Cardiac septum (tissue), 1 donor: ENCODE measurements around the gene SPNS2. TPM values are rescaled to one million over a fixed set of nuclear protein-coding genes. Genes with fewer than 3 reads are reported as not detected.

Source experiments
- DNase-seq: peaks from one replicate; pipeline ENCODE4 v3.0.0-alpha.2; 2020; ENCODE audit warnings: low spot score
- intact Hi-C: fragments of 100-400 bp; cut with DNase I; formaldehyde crosslinking; loops from one replicate; pipeline ENCODE4 v1.14.0; 2022
- total RNA-seq: library from RNA; stranded (reverse); fragmentation: NEBNext Ultra II Directional; extraction: Animal tissue kit (Norgen Biotek cat#: 25700); gene quantifications from one replicate; pipeline ENCODE4 v1.2.1, GENCODE V29; 2021
- donor health status: DM: no; HTN: no; CAD: no.

Gene SPNS2
- total RNA-seq, 1 donor from 2014 or later, result 10.3 TPM

- no peak for DNase-seq
- intact Hi-C loops, result no loop called here
These were observed 35.1 kb downstream of the SPNS2 start for GRCh38 chr17:4533523-4534504.

GRCh38 chr17:4534515-4534914, 35.8 kb downstream of the SPNS2 start:
- no peak for DNase-seq
- intact Hi-C loops, result no loop called here

- intact Hi-C loops, result loop anchor here (5.0 kb wide), 1 partner anchor 33 kb away; no protein-coding TSS in a partner anchor
These were observed 36.4 kb downstream of the SPNS2 start for GRCh38 chr17:4534928-4535666.

GRCh38 chr17:4535667-4536258, 37.1 kb downstream of the SPNS2 start:
- intact Hi-C loops, result loop anchor here (5.0 kb wide), 1 partner anchor 33 kb away; no protein-coding TSS in a partner anchor
- DNase-seq, result no peak

More at GRCh38 chr17:4534928-4535666, 36.4 kb downstream of the SPNS2 start:
- DNase-seq, result no peak

GRCh38 chr17:4536259-4536741, 37.6 kb downstream of the SPNS2 start:
- intact Hi-C loops, result loop anchor here (5.0 kb wide), 1 partner anchor 34 kb away; no protein-coding TSS in a partner anchor
- no peak for DNase-seq

- no peak for DNase-seq
- intact Hi-C loops, result loop anchor here (5.0 kb wide), 1 partner anchor 35 kb away; no protein-coding TSS in a partner anchor
These were observed 38.2 kb downstream of the SPNS2 start for GRCh38 chr17:4536742-4537411.

- intact Hi-C loops, result loop anchor here (5.0 kb wide), 1 partner anchor 35 kb away; no protein-coding TSS in a partner anchor
- DNase-seq, result no peak
These were observed 39.0 kb downstream of the SPNS2 start for GRCh38 chr17:4537451-4538235.

- no peak for DNase-seq
- intact Hi-C loops, result loop anchor here (5.0 kb wide), 1 partner anchor 36 kb away; no protein-coding TSS in a partner anchor
These were observed 39.7 kb downstream of the SPNS2 start for GRCh38 chr17:4538236-4539002.

- no peak for DNase-seq
- intact Hi-C loops, result loop anchor here (5.0 kb wide), 1 partner anchor 37 kb away; no protein-coding TSS in a partner anchor
These were observed 40.3 kb downstream of the SPNS2 start for GRCh38 chr17:4539025-4539424.

- no peak for DNase-seq
- intact Hi-C loops, result loop anchor here (5.0 kb wide), 2 partner anchors 37 to 117 kb away; no protein-coding TSS in a partner anchor
These were observed 41.0 kb downstream of the SPNS2 start for GRCh38 chr17:4539576-4540223.

- intact Hi-C loops, result loop anchor here (5.0 kb wide), 1 partner anchor 118 kb away; no protein-coding TSS in a partner anchor
- DNase-seq, result no peak
These were observed 41.6 kb downstream of the SPNS2 start for GRCh38 chr17:4540224-4540651.

- DNase-seq, result no peak
- intact Hi-C loops, result loop anchor here (5.0 kb wide), 1 partner anchor 119 kb away; no protein-coding TSS in a partner anchor
These were observed 42.1 kb downstream of the SPNS2 start for GRCh38 chr17:4540687-4541327.

- DNase-seq, result no peak
These were observed 42.8 kb downstream of the SPNS2 start for GRCh38 chr17:4541328-4542002.

GRCh38 chr17:4542003-4542725, 43.5 kb downstream of the SPNS2 start:
- no peak for DNase-seq
- intact Hi-C loops, result loop anchor here (5.0 kb wide), 1 partner anchor 120 kb away; no protein-coding TSS in a partner anchor

More at GRCh38 chr17:4541328-4542002, 42.8 kb downstream of the SPNS2 start:
- intact Hi-C loops, result loop anchor here (5.0 kb wide), 1 partner anchor 119 kb away; no protein-coding TSS in a partner anchor

GRCh38 chr17:4542726-4543191, 44.1 kb downstream of the SPNS2 start:
- no peak for DNase-seq
- intact Hi-C loops, result loop anchor here (5.0 kb wide), 1 partner anchor 120 kb away; no protein-coding TSS in a partner anchor
